ENCODE data around the gene TMEM220.

Gene TMEM220

DNA sequence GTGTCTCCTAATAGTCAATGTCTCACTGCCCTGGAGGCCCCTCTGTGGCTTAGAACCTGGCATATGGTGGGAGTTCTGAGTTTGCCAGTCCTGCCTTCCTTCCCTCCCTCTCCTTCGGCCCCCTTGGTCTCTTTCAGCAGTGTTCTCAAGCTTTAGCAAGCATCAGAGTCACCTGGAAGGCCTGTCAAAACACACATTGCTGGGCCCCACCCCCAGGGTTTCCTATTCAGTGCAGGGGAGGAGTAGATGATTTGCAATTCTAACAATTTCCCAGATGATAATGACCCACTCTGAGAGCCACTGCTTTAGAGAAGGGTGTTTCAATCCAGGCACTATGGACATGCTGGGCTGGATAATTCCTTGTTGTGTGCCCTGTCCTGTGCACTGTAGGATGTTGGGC lies 26.4 kb upstream of the TMEM220 start:
- Histone ChIP-seq H3K4me3 (ENCODE audit: low read depth in 1 of 5, low read length in 5 of 5) (no peak overlapping the region), H3K27ac (ENCODE audit: low read depth, low read length) (no peak overlapping the region), H3K9me3 (ENCODE audit: control insufficient read depth in 5 of 5, low read length in 5 of 5) (no peaks in the 10 kb centered on the region), H3K36me3 (ENCODE audit: control insufficient read depth in 5 of 5, insufficient read depth in 5 of 5, low read length in 5 of 5) (peaks cover 0 to 2% (median 0%) of the 10 kb centered on the region in 5 donors), H3K4me1 (ENCODE audit: control insufficient read depth in 5 of 5, insufficient read depth in 5 of 5, low read length in 5 of 5) (no peaks in the 10 kb centered on the region), H3K27me3 (ENCODE audit: control insufficient read depth in 5 of 5, insufficient read depth in 4 of 5, low read length in 5 of 5) (no peaks in the 10 kb centered on the region), H3K9ac (ENCODE audit: low read length in 5 of 5) (no peak overlapping the region)

DNA sequence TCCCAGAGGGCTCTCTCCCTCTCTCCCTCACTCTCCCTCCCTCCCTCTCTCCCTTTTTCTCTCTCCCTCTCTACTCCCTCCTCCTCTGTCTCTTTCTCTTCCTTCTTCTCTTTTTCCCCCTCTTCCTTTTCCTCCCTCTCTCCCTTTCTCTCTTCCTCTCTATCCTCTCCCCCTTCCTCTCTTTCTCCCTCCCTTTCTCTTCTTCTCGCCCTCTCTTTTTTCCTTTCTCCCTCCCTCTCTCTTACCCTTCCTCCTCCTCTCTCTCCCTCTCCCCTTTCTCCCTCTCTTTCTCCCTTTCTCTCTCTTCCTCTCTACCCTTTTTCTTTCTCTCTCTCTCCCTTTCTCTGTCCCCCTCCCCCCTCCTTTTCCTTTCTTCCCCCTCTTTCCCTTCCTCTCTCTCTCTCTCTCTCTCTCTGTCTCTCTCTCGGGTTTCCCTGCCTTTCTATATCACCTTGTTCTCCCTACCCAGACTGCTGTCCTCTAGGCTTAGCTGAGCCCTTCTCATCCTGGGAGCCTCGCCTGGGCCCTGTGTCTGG lies 25.8 kb upstream of the TMEM220 start:
- no peak overlapping the region for H3K27ac ChIP-seq (ENCODE audit: low read depth, low read length)
- peaks cover 0 to 2% (median 0%) of the 10 kb centered on the region in 5 donors for H3K36me3 ChIP-seq (ENCODE audit: control insufficient read depth in 5 of 5, insufficient read depth in 5 of 5, low read length in 5 of 5)
- no peaks in the 10 kb centered on the region for H3K9me3 ChIP-seq (ENCODE audit: control insufficient read depth in 5 of 5, low read length in 5 of 5)
- H3K4me3 ChIP-seq (ENCODE audit: low read depth in 1 of 5, low read length in 5 of 5), result no peak overlapping the region
- no peaks in the 10 kb centered on the region for H3K4me1 ChIP-seq (ENCODE audit: control insufficient read depth in 5 of 5, insufficient read depth in 5 of 5, low read length in 5 of 5)
- H3K9ac ChIP-seq (ENCODE audit: low read length in 5 of 5), result no peak overlapping the region
- no peaks in the 10 kb centered on the region for H3K27me3 ChIP-seq (ENCODE audit: control insufficient read depth in 5 of 5, insufficient read depth in 4 of 5, low read length in 5 of 5)

DNA sequence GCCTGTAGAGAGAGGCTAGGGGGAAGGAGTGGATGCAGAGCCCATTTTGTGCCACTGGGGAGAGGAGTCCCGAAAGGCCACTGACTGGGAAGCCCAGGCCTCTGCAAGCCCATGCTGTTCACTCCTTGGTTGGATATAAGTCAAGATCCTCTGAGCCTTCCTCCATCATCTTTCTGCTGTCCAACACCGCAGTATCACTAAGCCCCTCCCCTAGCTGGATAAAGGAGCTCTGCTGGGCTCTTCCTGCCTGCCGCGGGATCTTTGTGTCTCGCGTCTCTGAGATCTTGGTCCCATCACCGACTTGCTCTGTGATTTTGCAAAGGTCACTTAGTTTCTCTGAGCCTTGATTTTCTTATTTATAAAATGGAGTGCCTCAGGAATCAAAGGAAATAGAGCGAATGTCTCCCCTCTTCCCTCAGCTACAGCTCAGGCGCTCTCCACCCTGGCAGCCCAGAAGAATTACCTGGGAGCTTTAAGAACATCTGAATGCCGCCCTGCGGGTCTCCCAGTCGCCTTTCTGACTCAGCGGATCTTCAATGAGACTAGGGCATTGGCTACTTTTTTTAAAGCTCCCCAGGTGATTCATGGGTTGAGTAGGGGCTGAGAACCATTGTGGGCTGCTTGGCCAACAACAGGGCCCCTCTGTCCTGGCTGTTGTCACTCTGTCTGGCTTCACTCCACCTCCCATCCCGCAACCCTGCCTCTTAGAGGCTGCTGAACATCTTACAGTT lies 25.2 kb upstream of the TMEM220 start:
- Histone ChIP-seq H3K9ac (ENCODE audit: low read length in 5 of 5) (no peak overlapping the region), H3K36me3 (ENCODE audit: control insufficient read depth in 5 of 5, insufficient read depth in 5 of 5, low read length in 5 of 5) (peaks cover 0 to 2% (median 0%) of the 10 kb centered on the region in 5 donors), H3K27me3 (ENCODE audit: control insufficient read depth in 5 of 5, insufficient read depth in 4 of 5, low read length in 5 of 5) (no peaks in the 10 kb centered on the region), H3K4me1 (ENCODE audit: control insufficient read depth in 5 of 5, insufficient read depth in 5 of 5, low read length in 5 of 5) (no peaks in the 10 kb centered on the region), H3K9me3 (ENCODE audit: control insufficient read depth in 5 of 5, low read length in 5 of 5) (no peaks in the 10 kb centered on the region), H3K4me3 (ENCODE audit: low read depth in 1 of 5, low read length in 5 of 5) (no peak overlapping the region), H3K27ac (ENCODE audit: low read depth, low read length) (no peak overlapping the region)

DNA sequence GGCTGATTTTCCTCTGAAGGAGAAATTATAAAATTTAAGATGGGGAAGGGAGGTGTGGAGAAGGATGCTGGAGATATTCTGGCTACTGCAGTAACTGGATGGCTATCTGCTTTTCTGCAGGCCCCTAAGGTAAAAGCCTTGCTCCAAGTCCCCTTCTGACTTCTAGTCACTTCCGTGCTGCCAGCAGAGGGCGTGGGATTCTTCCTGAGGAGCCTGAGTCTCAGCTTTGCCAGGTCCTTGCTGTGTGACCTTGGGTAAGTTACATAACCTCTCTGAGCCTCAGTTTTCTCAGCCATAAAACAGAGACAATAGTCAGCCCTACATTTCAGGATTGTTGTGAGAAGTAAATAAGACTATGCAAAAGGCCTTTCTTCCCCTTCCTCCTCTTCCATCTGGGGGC lies 24.3 kb upstream of the TMEM220 start:
- H3K27me3 ChIP-seq (ENCODE audit: control insufficient read depth in 5 of 5, insufficient read depth in 4 of 5, low read length in 5 of 5), result no peaks in the 10 kb centered on the region
- H3K36me3 ChIP-seq (ENCODE audit: control insufficient read depth in 5 of 5, insufficient read depth in 5 of 5, low read length in 5 of 5), result peaks cover 0 to 2% (median 0%) of the 10 kb centered on the region in 5 donors

DNA sequence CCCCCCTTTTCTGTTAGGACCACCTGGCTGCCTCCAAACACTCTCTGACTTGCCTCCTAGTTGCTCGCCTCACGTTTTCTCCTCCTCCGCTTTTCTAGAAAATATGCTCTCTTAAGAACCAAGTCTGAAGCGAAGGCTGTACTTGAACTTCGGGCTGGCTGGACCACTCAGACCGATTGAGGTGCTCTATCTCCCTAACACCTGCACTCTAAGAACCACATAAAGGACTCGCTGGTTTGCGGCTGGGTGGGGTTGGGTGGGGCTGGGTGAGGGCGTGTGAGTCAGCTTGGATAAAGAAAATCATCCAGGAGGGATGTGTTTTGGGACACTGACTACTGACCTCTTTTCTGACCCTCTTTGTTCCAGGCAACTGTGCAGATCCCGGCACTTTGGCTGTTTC lies 22.9 kb upstream of the TMEM220 start:
- Histone ChIP-seq H3K4me3 (ENCODE audit: low read depth in 1 of 5, low read length in 5 of 5) (no peak overlapping the region), H3K27ac (ENCODE audit: low read depth, low read length) (no peak overlapping the region), H3K27me3 (ENCODE audit: control insufficient read depth in 5 of 5, insufficient read depth in 4 of 5, low read length in 5 of 5) (no peaks in the 10 kb centered on the region), H3K4me1 (ENCODE audit: control insufficient read depth in 5 of 5, insufficient read depth in 5 of 5, low read length in 5 of 5) (peaks cover 0 to 3% (median 0%) of the 10 kb centered on the region in 5 donors), H3K9ac (ENCODE audit: low read length in 5 of 5) (no peak overlapping the region), H3K36me3 (ENCODE audit: control insufficient read depth in 5 of 5, insufficient read depth in 5 of 5, low read length in 5 of 5) (peaks cover 0 to 2% (median 0%) of the 10 kb centered on the region in 5 donors), H3K9me3 (ENCODE audit: control insufficient read depth in 5 of 5, low read length in 5 of 5) (no peaks in the 10 kb centered on the region)

More for the DNA sequence above, 24.3 kb upstream of the TMEM220 start:
- Histone ChIP-seq H3K4me1 (ENCODE audit: control insufficient read depth in 5 of 5, insufficient read depth in 5 of 5, low read length in 5 of 5) (no peaks in the 10 kb centered on the region), H3K27ac (ENCODE audit: low read depth, low read length) (no peak overlapping the region), H3K9ac (ENCODE audit: low read length in 5 of 5) (no peak overlapping the region), H3K4me3 (ENCODE audit: low read depth in 1 of 5, low read length in 5 of 5) (no peak overlapping the region), H3K9me3 (ENCODE audit: control insufficient read depth in 5 of 5, low read length in 5 of 5) (no peaks in the 10 kb centered on the region)

DNA sequence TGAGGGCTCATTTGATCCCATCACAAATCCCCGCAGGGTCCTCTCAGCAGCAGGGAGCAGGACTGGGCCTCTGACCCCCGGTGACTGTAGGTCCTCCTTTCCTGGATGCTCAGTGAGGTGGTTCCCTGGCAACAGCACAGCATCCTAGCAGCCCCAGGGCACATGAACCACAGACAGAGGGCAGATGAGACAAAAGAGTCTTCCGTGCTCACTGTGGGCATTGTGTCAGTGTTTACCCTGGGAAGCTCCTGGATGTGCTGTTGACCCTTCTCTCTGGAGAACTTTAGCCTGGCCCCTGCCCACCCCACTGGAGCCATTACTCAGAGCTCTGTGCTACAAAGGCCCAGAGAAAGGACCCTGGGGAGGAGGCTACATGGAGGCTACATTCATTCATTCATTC lies 21.7 kb upstream of the TMEM220 start:
- peaks cover 0 to 2% (median 0%) of the 10 kb centered on the region in 5 donors for H3K36me3 ChIP-seq (ENCODE audit: control insufficient read depth in 5 of 5, insufficient read depth in 5 of 5, low read length in 5 of 5)
- H3K4me3 ChIP-seq (ENCODE audit: low read depth in 1 of 5, low read length in 5 of 5), result no peak overlapping the region
- H3K4me1 ChIP-seq (ENCODE audit: control insufficient read depth in 5 of 5, insufficient read depth in 5 of 5, low read length in 5 of 5), result peaks cover 0 to 3% (median 0%) of the 10 kb centered on the region in 5 donors
- no peak overlapping the region for H3K27ac ChIP-seq (ENCODE audit: low read depth, low read length)
- H3K9me3 ChIP-seq (ENCODE audit: control insufficient read depth in 5 of 5, low read length in 5 of 5), result no peaks in the 10 kb centered on the region
- H3K9ac ChIP-seq (ENCODE audit: low read length in 5 of 5), result no peak overlapping the region
- peaks cover 0 to 4% (median 0%) of the 10 kb centered on the region in 5 donors for H3K27me3 ChIP-seq (ENCODE audit: control insufficient read depth in 5 of 5, insufficient read depth in 4 of 5, low read length in 5 of 5)

DNA sequence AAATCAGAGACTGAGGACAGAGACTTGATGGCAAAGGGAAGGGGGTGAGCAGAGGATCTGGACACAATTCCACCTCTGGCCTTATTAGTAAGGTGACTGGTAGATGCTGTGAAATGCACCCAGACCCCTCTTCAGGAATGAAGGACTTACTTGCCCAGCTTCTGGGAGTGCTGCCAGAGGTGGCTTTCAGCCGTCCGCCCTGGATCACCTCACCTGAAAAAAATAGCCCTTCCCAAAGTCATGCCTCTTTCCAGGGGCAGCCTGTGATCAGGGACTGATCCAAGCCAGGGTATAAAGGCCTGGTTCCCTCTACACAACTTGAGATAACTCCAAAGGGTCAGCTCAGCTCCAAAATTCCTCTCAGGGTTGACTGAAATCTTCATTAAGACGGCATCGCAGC lies 20.4 kb upstream of the TMEM220 start:
- Histone ChIP-seq H3K4me3 (ENCODE audit: low read depth in 1 of 5, low read length in 5 of 5) (no peak overlapping the region), H3K9ac (ENCODE audit: low read length in 5 of 5) (no peak overlapping the region), H3K4me1 (ENCODE audit: control insufficient read depth in 5 of 5, insufficient read depth in 5 of 5, low read length in 5 of 5) (peaks cover 0 to 3% (median 0%) of the 10 kb centered on the region in 5 donors), H3K36me3 (ENCODE audit: control insufficient read depth in 5 of 5, insufficient read depth in 5 of 5, low read length in 5 of 5) (no peaks in the 10 kb centered on the region), H3K27ac (ENCODE audit: low read depth, low read length) (no peak overlapping the region), H3K27me3 (ENCODE audit: control insufficient read depth in 5 of 5, insufficient read depth in 4 of 5, low read length in 5 of 5) (peaks cover 0 to 4% (median 0%) of the 10 kb centered on the region in 5 donors), H3K9me3 (ENCODE audit: control insufficient read depth in 5 of 5, low read length in 5 of 5) (no peaks in the 10 kb centered on the region)

DNA sequence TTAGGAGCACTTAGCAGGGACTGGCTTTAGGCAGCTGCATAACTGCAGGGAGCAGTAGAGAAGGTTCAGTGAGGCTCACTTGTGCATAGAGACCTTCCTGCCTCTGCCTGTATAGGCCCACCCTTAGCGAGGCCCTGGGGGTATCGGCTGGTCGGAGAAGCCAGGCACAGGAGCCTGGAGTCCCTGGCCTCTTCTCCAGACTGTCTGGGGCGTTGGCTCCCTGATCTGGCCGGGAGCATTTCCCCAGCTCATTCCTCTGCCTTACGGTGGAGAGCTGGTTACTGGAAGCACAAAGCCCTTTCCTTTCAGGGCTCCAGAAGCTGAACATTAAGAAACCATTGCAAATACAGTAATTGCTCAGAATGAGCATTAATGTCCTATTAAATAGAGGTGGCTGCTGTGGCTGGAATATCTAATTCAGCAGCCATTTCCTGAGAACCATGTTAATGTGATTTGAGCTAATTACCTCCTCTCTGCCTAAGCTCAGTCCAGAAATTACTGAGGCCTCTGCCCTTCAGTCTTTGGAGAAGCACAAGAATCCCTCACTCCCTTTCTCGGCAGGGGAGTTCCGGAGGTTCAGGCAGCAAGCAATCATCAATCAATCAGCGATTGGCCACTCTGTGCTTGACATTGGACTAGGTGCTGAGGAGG lies 18.8 kb upstream of the TMEM220 start:
- Histone ChIP-seq H3K4me1 (ENCODE audit: control insufficient read depth in 5 of 5, insufficient read depth in 5 of 5, low read length in 5 of 5) (peaks cover 0 to 6% (median 4%) of the 10 kb centered on the region in 5 donors), H3K4me3 (ENCODE audit: low read depth in 1 of 5, low read length in 5 of 5) (no peak overlapping the region), H3K27me3 (ENCODE audit: control insufficient read depth in 5 of 5, insufficient read depth in 4 of 5, low read length in 5 of 5) (peaks cover 0 to 4% (median 0%) of the 10 kb centered on the region in 5 donors), H3K27ac (ENCODE audit: low read depth, low read length) (no peak overlapping the region), H3K36me3 (ENCODE audit: control insufficient read depth in 5 of 5, insufficient read depth in 5 of 5, low read length in 5 of 5) (no peaks in the 10 kb centered on the region), H3K9ac (ENCODE audit: low read length in 5 of 5) (no peak overlapping the region), H3K9me3 (ENCODE audit: control insufficient read depth in 5 of 5, low read length in 5 of 5) (no peaks in the 10 kb centered on the region)

DNA sequence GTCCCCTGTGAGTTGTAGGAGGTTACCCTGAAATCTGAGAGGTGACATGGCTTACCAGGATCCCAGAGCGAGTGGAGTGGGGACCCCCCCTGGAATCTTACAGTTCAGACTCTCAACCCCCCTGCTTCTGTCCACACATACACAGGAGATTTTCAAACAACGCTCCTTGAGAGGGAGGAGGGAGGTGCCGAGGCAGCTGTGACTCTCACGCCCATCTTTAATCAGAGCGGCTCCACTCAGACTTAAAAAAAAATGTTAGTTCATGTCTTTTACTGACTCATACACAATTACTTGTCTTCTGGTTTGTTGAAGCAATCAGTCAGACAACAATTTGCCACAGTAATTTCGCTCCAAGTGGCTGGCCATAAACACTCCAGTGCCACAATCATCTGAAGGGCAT lies 15.4 kb upstream of the TMEM220 start:
- no peak overlapping the region for H3K27ac ChIP-seq (ENCODE audit: low read depth, low read length)
- no peaks in the 10 kb centered on the region for H3K36me3 ChIP-seq (ENCODE audit: control insufficient read depth in 5 of 5, insufficient read depth in 5 of 5, low read length in 5 of 5)
- no peaks in the 10 kb centered on the region for H3K9me3 ChIP-seq (ENCODE audit: control insufficient read depth in 5 of 5, low read length in 5 of 5)
- H3K4me1 ChIP-seq (ENCODE audit: control insufficient read depth in 5 of 5, insufficient read depth in 5 of 5, low read length in 5 of 5), result peaks cover 0 to 16% (median 4%) of the 10 kb centered on the region in 5 donors
- H3K9ac ChIP-seq (ENCODE audit: low read length in 5 of 5), result no peak overlapping the region
- H3K27me3 ChIP-seq (ENCODE audit: control insufficient read depth in 5 of 5, insufficient read depth in 4 of 5, low read length in 5 of 5), result peaks cover 0 to 4% (median 0%) of the 10 kb centered on the region in 5 donors
- no peak overlapping the region for H3K4me3 ChIP-seq (ENCODE audit: low read depth in 1 of 5, low read length in 5 of 5)

DNA sequence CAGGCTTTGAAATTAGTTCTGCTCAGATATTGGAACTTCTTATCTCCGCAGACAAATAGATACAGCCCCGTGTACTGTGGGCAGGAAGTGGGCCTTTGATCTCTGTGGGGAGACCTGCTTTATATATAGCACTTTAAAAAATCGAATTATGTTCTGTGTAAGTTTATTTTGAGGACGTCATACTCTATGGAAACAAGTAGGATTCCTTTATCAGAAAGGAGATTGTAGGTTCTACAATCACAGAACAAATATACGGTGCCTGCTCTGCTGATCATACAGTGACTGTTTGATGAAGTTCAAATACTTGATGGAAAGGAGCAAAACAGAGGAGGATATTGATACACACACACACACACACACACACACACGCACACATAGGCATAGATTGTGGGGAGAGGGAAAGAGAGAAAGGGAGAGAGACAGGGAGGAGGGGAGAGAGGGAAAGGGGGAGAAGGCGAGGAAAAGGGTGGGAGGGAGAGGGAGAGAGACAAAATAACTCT lies 14.7 kb upstream of the TMEM220 start:
- Histone ChIP-seq H3K27ac (ENCODE audit: low read depth, low read length) (no peak overlapping the region), H3K9ac (ENCODE audit: low read length in 5 of 5) (no peak overlapping the region)

More for the DNA sequence above, 14.7 kb upstream of the TMEM220 start:
- peaks cover 0 to 4% (median 0%) of the 10 kb centered on the region in 5 donors for H3K27me3 ChIP-seq (ENCODE audit: control insufficient read depth in 5 of 5, insufficient read depth in 4 of 5, low read length in 5 of 5)
- H3K36me3 ChIP-seq (ENCODE audit: control insufficient read depth in 5 of 5, insufficient read depth in 5 of 5, low read length in 5 of 5), result no peaks in the 10 kb centered on the region
- peaks cover 0 to 16% (median 4%) of the 10 kb centered on the region in 5 donors for H3K4me1 ChIP-seq (ENCODE audit: control insufficient read depth in 5 of 5, insufficient read depth in 5 of 5, low read length in 5 of 5)
- no peak overlapping the region for H3K4me3 ChIP-seq (ENCODE audit: low read depth in 1 of 5, low read length in 5 of 5)
- no peaks in the 10 kb centered on the region for H3K9me3 ChIP-seq (ENCODE audit: control insufficient read depth in 5 of 5, low read length in 5 of 5)

Data from subcutaneous abdominal adipose tissue (tissue), 5 donors.